HepG2 (cell line): ENCODE measurements around the gene GDPD1. TPM values are rescaled to one million over a fixed set of nuclear protein-coding genes. Genes with fewer than 3 reads are reported as not detected.

Experiments used
- EP300 ChIP-seq, 3 experiments: sonication (generic) in 1 of 3; formaldehyde crosslinking in 1 of 3; IDR thresholded peaks; 2 replicates each; pipeline versions ENCODE4 v1.5.1 to v1.6.1; 2011 to 2020; ENCODE audit warnings: low read depth in 2 of 3, low read length in 2 of 3, borderline replicate concordance in 1 of 3, improper control_type of control experiment in 1 of 3, mild to moderate bottlenecking in 1 of 3, missing genetic modification reagents in 1 of 3, moderate library complexity in 1 of 3
- FUBP1 ChIP-seq: sonication (generic); formaldehyde crosslinking; IDR thresholded peaks from 2 replicates; pipeline ENCODE4 v1.5.1; 2020; ENCODE audit warnings: missing genetic modification reagents, mild to moderate bottlenecking, borderline replicate concordance
- POLR2G ChIP-seq: fragments of 200-400 bp; formaldehyde crosslinking; IDR thresholded peaks from 2 replicates; pipeline ENCODE4 v1.6.1; 2018; ENCODE audit warnings: mild to moderate bottlenecking, low read depth, low read length, moderate library complexity
- RBFOX2 ChIP-seq: fragments of 200-400 bp; formaldehyde crosslinking; IDR thresholded peaks from 2 replicates; pipeline ENCODE4 v1.6.1; 2017; ENCODE audit warnings: low read depth, mild to moderate bottlenecking, low read length
- RFXAP ChIP-seq: sonication (generic); formaldehyde crosslinking; IDR thresholded peaks from 2 replicates; pipeline ENCODE4 v1.4.0; 2020; ENCODE audit warnings: missing genetic modification reagents, borderline replicate concordance
- YEATS4 ChIP-seq: sonication (generic); formaldehyde crosslinking; IDR thresholded peaks from 2 replicates; pipeline ENCODE4 v1.4.0; 2020; ENCODE audit warnings: missing genetic modification reagents, borderline replicate concordance
- ZNF33A ChIP-seq: sonication (generic); formaldehyde crosslinking; IDR thresholded peaks from 2 replicates; pipeline ENCODE4 v1.5.1; 2020; ENCODE audit warnings: missing genetic modification reagents, mild to moderate bottlenecking, moderate library complexity, borderline replicate concordance
- ZNF607 ChIP-seq: sonication (generic); formaldehyde crosslinking; IDR thresholded peaks from 2 replicates; pipeline ENCODE4 v1.5.1; 2020; ENCODE audit warnings: missing genetic modification reagents, mild to moderate bottlenecking, borderline replicate concordance
- ZXDC ChIP-seq: sonication (generic); formaldehyde crosslinking; IDR thresholded peaks from 2 replicates; pipeline ENCODE4 v1.5.0; 2020; ENCODE audit warnings: mild to moderate bottlenecking, missing genetic modification reagents
- polyA plus RNA-seq, 8 experiments: library from polyadenylated mRNA; depleted of rRNA in 3 of 8; stranded (reverse) in 7 of 8; unstranded in 1 of 8; fragments of >200 nt; fragmentation: Illumina TruSeq in 4 of 8; extraction: Trizol in 4 of 8; gene quantifications; 2 replicates each; pipeline versions ENCODE4 v1.2.1 to v1.2.3, GENCODE V29; 2011 to 2016; ENCODE audit warnings: low read depth in 4 of 8, missing spikeins in 1 of 8, mixed read lengths in 1 of 8; ENCODE audit not compliant: insufficient read depth in 1 of 8
- total RNA-seq, 5 experiments: library from RNA; depleted of rRNA; stranded (reverse); fragments of >200 nt; fragmentation: Illumina TruSeq; extraction: Trizol; gene quantifications; 2 replicates each; pipeline ENCODE4 v1.2.3, GENCODE V29; 2016; ENCODE audit warnings: low read depth in 1 of 5

GDPD1 gene
- total and polyA plus RNA-seq, 2 of the 13 experiments (the other 11 are each of a cell fraction or from before 2014, with no cell fraction given) = 6.0 to 7.7 TPM

- 0 out of 2 replicates have a peak, but pooled peaks have one; percentile 56 for TF ChIP-seq ZNF33A (CRISPR knock-in tag)
- no peak for TF ChIP-seq ZNF607 (CRISPR knock-in tag)
- TF ChIP-seq POLR2G = no peak
- no peak for TF ChIP-seq ZXDC (CRISPR knock-in tag)
- 0 out of 2 replicates have a peak, but pooled peaks have one; percentile 6 for TF ChIP-seq FUBP1
- no peak for TF ChIP-seq RFXAP
- TF ChIP-seq YEATS4 (CRISPR knock-in tag) = 0 out of 2 replicates have a peak, but pooled peaks have one; percentile 9
- no peak for TF ChIP-seq RBFOX2
- no peak for TF ChIP-seq EP300 (IDR thresholded peaks at IDR 0.05; ENCODE audit: low read depth in 2 of 2, low read length in 2 of 2)
- TF ChIP-seq EP300 (CRISPR knock-in tag; IDR thresholded peaks at IDR 0.05; ENCODE audit: borderline replicate concordance) = no peak
Observed at GRCh38 chr17:59219992-59220327, 351 bp upstream of the GDPD1 start (continued).
